PC-3 (cell line): ENCODE measurements around the gene TIMM21. TPM values are rescaled to one million over a fixed set of nuclear protein-coding genes. Genes with fewer than 3 reads are reported as not detected.

Experiments
- ATAC-seq: fragments of 200-7000 bp; cut with Tn5 transposase; 2 replicates; pipeline ENCODE4 v1.9.1; 2020; ENCODE audit warnings: mild to moderate bottlenecking, moderate library complexity
- BruUV-seq: library from RNA; stranded (reverse); fragments of 400-500 nt; replicated peaks from 2 replicates; lab custom pipeline; 2021; lab: Mats Ljungman, UMichigan
- CTCF ChIA-PET: fragments of 300-600 bp; sonication (Branson Sonifier 250); formaldehyde crosslinking; loops from one replicate; lab custom pipeline; 2022; ENCODE audit warnings: antibody characterized with exemption; lab: Charles Lee
- POLR2A ChIA-PET: fragments of 300-600 bp; sonication (Branson Sonifier 250); formaldehyde crosslinking; loops from one replicate; lab custom pipeline; 2022; ENCODE audit warnings: antibody characterized with exemption; ENCODE audit not compliant: unreplicated experiment; lab: Charles Lee
- DNase-seq: peaks from one replicate; pipeline ENCODE4 v3.0.0-alpha.2; 2015
- H2AFZ ChIP-seq: fragments of 300-600 bp; sonication (generic); 2 replicates; pipeline ENCODE4 v1.6.0; 2016; ENCODE audit warnings: antibody characterized with exemption, low read length
- H3F3A ChIP-seq: fragments of 300-600 bp; sonication (generic); one replicate; pipeline ENCODE4 v1.6.0; 2017; ENCODE audit warnings: antibody characterized with exemption, low read length, control low read depth, mild to moderate bottlenecking; ENCODE audit not compliant: unreplicated experiment
- H3K27ac ChIP-seq: fragments of 300-600 bp; sonication (generic); 2 replicates; pipeline ENCODE4 v1.5.1; 2016; ENCODE audit warnings: mild to moderate bottlenecking, low read length
- H3K27me3 ChIP-seq: fragments of 300-600 bp; sonication (generic); 2 replicates; pipeline ENCODE4 v1.6.1; 2016; ENCODE audit warnings: low read length, mixed read lengths
- H3K36me3 ChIP-seq: fragments of 300-600 bp; sonication (generic); 2 replicates; pipeline ENCODE4 v1.6.1; 2016; ENCODE audit warnings: low read depth, mixed run types, low read length, mixed read lengths
- H3K4me1 ChIP-seq: fragments of 300-600 bp; sonication (generic); 2 replicates; pipeline ENCODE4 v1.5.1; 2016; ENCODE audit warnings: low read length; ENCODE audit not compliant: insufficient read depth
- H3K4me2 ChIP-seq: fragments of 300-600 bp; sonication (generic); 2 replicates; pipeline ENCODE4 v1.6.0; 2016; ENCODE audit warnings: low read length
- H3K4me3 ChIP-seq: fragments of 300-600 bp; sonication (generic); 2 replicates; pipeline ENCODE4 v1.5.1; 2016; ENCODE audit warnings: mild to moderate bottlenecking, low read length, mixed read lengths
- H3K79me2 ChIP-seq: fragments of 300-600 bp; sonication (generic); 2 replicates; pipeline ENCODE4 v1.6.1; 2017; ENCODE audit warnings: low read length, mixed read lengths
- H3K9ac ChIP-seq: fragments of 300-600 bp; sonication (generic); 2 replicates; pipeline ENCODE4 v1.6.0; 2016; ENCODE audit warnings: mild to moderate bottlenecking, low read length
- H3K9me2 ChIP-seq: fragments of 300-600 bp; sonication (generic); replicated peaks from 2 replicates; pipeline ENCODE4 v1.6.1; 2016; ENCODE audit warnings: mixed run types, low read length, mixed read lengths
- H3K9me3 ChIP-seq: fragments of 300-600 bp; sonication (generic); 2 replicates; pipeline ENCODE4 v1.6.1; 2016; ENCODE audit warnings: low read length, mixed read lengths
- H4K20me1 ChIP-seq: fragments of 300-600 bp; sonication (generic); 2 replicates; pipeline ENCODE4 v1.6.1; 2016; ENCODE audit warnings: low read length, mixed read lengths
- EZH2 ChIP-seq: fragments of 300-600 bp; sonication (generic); IDR thresholded peaks from one replicate; pipeline ENCODE4 v1.6.1; 2017; ENCODE audit warnings: antibody characterized with exemption, mild to moderate bottlenecking, low read length; ENCODE audit not compliant: unreplicated experiment
- EZH2phosphoT487 ChIP-seq: fragments of 300-600 bp; sonication (generic); IDR thresholded peaks from 2 replicates; pipeline ENCODE4 v1.6.1; 2018; ENCODE audit warnings: mild to moderate bottlenecking, antibody characterized with exemption, low read length, borderline replicate concordance
- intact Hi-C: fragments of 100-400 bp; cut with micrococcal nuclease; formaldehyde crosslinking; loops from 2 replicates; pipeline ENCODE4 v1.9.0; 2023
- total RNA-seq: library from RNA; depleted of rRNA; stranded (reverse); fragments of >200 nt; gene quantifications from 2 replicates; pipeline ENCODE4 v1.2.3, GENCODE V29; 2014
- TF ChIP-seq, protein P1 (sequence below): fragments of 300-600 bp; sonication (generic); conservative IDR thresholded peaks from 2 replicates; pipeline ENCODE4 v1.5.1; 2017; ENCODE audit warnings: antibody characterized with exemption, low read depth, mild to moderate bottlenecking, low read length

The TIMM21 gene
- total RNA-seq, 1 experiment from 2014 or later = 120 TPM

DNA sequence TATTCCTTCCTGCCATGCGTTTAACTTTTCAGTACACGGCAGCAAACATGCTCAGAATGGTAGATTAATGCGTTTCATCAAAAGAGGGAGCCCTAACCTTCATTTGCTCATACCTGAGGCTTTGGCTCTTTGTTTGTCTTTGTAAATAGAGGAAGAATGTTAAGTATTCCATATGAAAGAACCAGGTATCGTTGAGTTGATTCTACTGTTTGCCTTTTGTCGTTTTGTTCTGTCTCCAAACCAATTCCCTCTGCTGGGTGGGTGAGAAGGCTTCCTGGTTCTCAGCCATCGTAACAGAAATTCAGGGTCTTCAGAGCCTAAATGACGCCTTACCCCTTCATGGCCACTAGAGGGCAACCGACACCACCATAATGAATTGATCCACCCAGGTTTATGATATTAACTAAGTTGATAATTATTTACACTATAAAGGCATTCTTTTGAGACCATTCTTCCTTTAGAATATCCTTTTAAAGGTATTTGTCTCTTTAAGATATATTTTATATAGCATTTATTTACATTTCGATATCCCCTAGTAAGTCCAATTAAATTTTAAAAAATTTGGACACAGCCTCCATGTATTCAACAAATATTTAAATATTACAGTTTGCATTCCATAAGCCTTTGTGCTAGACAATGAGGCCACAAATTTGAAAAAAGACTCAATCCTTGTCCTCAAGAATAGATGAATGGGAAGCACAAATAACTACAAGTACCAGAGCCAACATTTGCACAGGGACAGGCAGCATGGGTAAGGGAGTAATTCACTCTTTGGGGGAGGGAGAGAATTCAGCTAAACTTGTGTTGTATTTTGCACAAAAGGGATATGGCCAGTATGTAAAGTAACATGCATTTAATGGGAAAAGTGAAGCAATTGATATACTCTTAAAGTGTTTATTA lies 48.1 kb downstream of the TIMM21 start:
- Histone ChIP-seq H3K9me2 (no peaks in the 10 kb centered on the region), H3F3A (no peaks in the 10 kb centered on the region), H3K27ac (no peak overlapping the region), H3K27me3 (no peaks in the 10 kb centered on the region), H3K9ac (no peak overlapping the region), H2AFZ (peak overlapping the region; percentile 71), H3K36me3 (no peaks in the 10 kb centered on the region), H3K79me2 (no peaks in the 10 kb centered on the region), H3K4me3 (peak overlapping the region; percentile 67), H3K4me2 (peak overlapping the region; percentile 86), H4K20me1 (no peaks in the 10 kb centered on the region), H3K9me3 (no peaks in the 10 kb centered on the region), H3K4me1 (no peaks in the 10 kb centered on the region)
- peak; percentile 90 for ATAC-seq
- intact Hi-C loops = loop anchor here (1.0 to 5.0 kb wide), 5 partner anchors 93 to 356 kb away; partner anchors contain the start of gene CNDP2
- peak; percentile 75 for DNase-seq
- BruUV-seq = no TSS peak
- no peak for TF ChIP-seq EZH2phosphoT487
- TF ChIP-seq, protein P1, sequence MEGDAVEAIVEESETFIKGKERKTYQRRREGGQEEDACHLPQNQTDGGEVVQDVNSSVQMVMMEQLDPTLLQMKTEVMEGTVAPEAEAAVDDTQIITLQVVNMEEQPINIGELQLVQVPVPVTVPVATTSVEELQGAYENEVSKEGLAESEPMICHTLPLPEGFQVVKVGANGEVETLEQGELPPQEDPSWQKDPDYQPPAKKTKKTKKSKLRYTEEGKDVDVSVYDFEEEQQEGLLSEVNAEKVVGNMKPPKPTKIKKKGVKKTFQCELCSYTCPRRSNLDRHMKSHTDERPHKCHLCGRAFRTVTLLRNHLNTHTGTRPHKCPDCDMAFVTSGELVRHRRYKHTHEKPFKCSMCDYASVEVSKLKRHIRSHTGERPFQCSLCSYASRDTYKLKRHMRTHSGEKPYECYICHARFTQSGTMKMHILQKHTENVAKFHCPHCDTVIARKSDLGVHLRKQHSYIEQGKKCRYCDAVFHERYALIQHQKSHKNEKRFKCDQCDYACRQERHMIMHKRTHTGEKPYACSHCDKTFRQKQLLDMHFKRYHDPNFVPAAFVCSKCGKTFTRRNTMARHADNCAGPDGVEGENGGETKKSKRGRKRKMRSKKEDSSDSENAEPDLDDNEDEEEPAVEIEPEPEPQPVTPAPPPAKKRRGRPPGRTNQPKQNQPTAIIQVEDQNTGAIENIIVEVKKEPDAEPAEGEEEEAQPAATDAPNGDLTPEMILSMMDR = peak; percentile 96
- ChIA-PET POLR2A (no interaction called here), CTCF (interaction anchor here (1.3 kb wide), 1 partner anchor 146 kb away, joined by 7 read pairs; no protein-coding TSS in a partner anchor)

DNA sequence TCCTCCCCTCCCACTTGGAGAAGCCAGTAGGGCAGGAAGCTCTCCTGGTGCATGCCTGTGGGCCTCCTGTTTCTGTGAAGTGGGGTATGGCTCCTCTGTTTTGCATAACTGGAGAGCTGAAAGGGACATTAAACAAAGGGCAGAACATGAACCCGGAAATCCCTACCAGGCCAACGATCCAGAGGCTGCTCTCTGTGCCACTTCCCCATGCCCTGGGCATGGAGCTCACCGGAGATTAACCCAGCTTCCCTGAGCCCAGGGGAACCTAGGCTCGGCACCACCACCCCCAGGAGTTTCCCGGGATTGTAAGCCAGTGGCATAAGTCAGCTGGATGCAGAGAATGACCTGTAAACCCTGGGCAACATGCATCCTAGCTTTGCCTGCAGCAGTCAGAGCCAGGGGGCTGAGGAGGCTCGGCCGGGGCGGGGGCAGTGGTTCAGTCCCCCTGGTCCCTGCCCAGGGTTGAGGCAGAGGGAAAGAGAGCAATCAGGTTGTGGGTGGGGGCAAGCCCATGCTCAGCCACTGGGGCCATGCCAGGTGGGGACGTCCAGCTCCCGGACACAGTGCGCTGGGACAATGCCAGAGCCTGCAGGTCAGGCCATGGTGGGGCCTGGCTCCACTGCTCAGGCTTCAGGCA lies 49.5 kb downstream of the TIMM21 start:
- Histone ChIP-seq H3K4me2 (no peak overlapping the region), H3K9me2 (no peaks in the 10 kb centered on the region), H3K9me3 (no peaks in the 10 kb centered on the region), H4K20me1 (no peaks in the 10 kb centered on the region), H3K27ac (no peak overlapping the region), H3K79me2 (no peaks in the 10 kb centered on the region), H3K9ac (no peak overlapping the region), H3K4me3 (no peak overlapping the region), H3K27me3 (no peaks in the 10 kb centered on the region), H3K36me3 (no peaks in the 10 kb centered on the region), H2AFZ (peak overlapping the region; percentile 55; the same call in 1 of the 2 replicates), H3F3A (no peaks in the 10 kb centered on the region), H3K4me1 (no peaks in the 10 kb centered on the region)
- TF ChIP-seq, protein P1 = no peak
- TF ChIP-seq EZH2phosphoT487 (no peak), EZH2 (no peak)
- BruUV-seq = no TSS peak
- intact Hi-C loops = loop anchor here (5.0 kb wide), 2 partner anchors 299 to 354 kb away; partner anchors contain the start of gene CNDP2
- no peak for DNase-seq
- ChIA-PET POLR2A (no interaction called here), CTCF (interaction anchor here (0.6 to 1.3 kb wide), 2 partner anchors 133 to 144 kb away, joined by 5 to 7 read pairs; no protein-coding TSS in a partner anchor)
- ATAC-seq = no peak
